Liver (tissue), 3 donors: ENCODE measurements around the gene HOXA1.

Experiments
- EGR1 ChIP-seq, 2 donors: IDR thresholded peaks; 2 replicates each; pipeline ENCODE4 v1.6.1; 2016 to 2018; ENCODE audit warnings: antibody characterized with exemption in 2 of 2, low read depth in 2 of 2
- GABPA ChIP-seq, 2 donors: IDR thresholded peaks in 1 of 2; conservative IDR thresholded peaks in 1 of 2; 2 replicates each; pipeline ENCODE4 v1.6.1; 2016; ENCODE audit warnings: antibody characterized with exemption in 2 of 2, mild to moderate bottlenecking in 1 of 2, moderate library complexity in 1 of 2
- JUND ChIP-seq, 2 donors: IDR thresholded peaks; 2 replicates each; pipeline ENCODE4 v1.6.1; 2016; ENCODE audit warnings: antibody characterized with exemption in 2 of 2
- MAX ChIP-seq: IDR thresholded peaks from 2 replicates; pipeline ENCODE4 v1.6.1; 2016; ENCODE audit warnings: antibody characterized with exemption
- RAD21 ChIP-seq, 2 donors: IDR thresholded peaks; 2 replicates each; pipeline ENCODE4 v1.6.1; 2016; ENCODE audit warnings: antibody characterized with exemption in 2 of 2, mild to moderate bottlenecking in 2 of 2
- REST ChIP-seq: IDR thresholded peaks from 2 replicates; pipeline ENCODE4 v1.6.1; 2016; ENCODE audit warnings: antibody characterized with exemption, mild to moderate bottlenecking
- TAF1 ChIP-seq: conservative IDR thresholded peaks from 2 replicates; pipeline ENCODE4 v1.6.1; 2016; ENCODE audit warnings: antibody characterized with exemption, mild to moderate bottlenecking
- TF ChIP-seq, protein P1 (sequence below): fragments of 150-350 bp; IDR thresholded peaks from 2 replicates; pipeline ENCODE4 v1.5.1; 2017; ENCODE audit warnings: improper control_type of control experiment, low read depth, low read length; ENCODE audit not compliant: missing input control
- TF ChIP-seq, protein P2 (sequence below): IDR thresholded peaks from 2 replicates; pipeline ENCODE4 v1.6.1; 2016; ENCODE audit warnings: antibody characterized with exemption
- TF ChIP-seq, protein P3 (sequence below): IDR thresholded peaks from 2 replicates; pipeline ENCODE4 v1.6.1; 2016; ENCODE audit warnings: antibody characterized with exemption
- donor health status: healthy.
- donor health status: healthy.

DNA sequence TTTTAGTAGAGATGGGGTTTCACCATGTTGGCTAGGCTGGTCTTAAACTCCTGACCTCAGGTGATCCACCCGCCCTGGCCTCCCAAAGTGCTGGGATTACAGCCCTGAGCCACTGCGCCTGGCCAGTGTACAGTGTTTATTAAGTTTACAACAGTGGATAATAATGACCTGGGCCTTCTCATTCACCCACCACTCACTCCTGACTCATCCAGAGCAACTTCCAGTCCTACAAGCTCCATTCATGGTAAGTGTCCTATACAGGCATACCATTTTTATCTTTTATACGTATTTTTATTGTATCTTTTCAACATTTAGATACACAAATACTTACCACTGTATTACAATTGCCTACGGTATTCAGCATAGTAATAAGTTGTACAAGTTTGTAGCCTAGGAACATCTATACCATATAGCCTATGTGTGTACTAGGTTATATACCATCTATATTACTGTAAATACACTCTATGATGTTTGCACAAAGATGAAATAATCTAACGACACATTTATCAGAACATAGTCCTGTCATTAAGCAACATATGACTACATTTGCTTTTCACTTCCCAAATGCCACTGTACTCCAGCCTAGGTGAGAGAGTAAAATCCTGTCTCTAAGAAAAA, 17.1 kb downstream of the HOXA1 start:
- TF ChIP-seq MAX (no peak), REST (no peak), GABPA (IDR thresholded peaks at IDR 0.05 in 1 of 2, conservative IDR thresholded peaks at IDR 0.05 in 1 of 2) (no peak), EGR1 (IDR thresholded peaks at IDR 0.05; ENCODE audit: low read depth in 2 of 2) (no peak), RAD21 (IDR thresholded peaks at IDR 0.05) (no peak), TAF1 (no peak), JUND (IDR thresholded peaks at IDR 0.05) (no peak)
- TF ChIP-seq, protein P1, sequence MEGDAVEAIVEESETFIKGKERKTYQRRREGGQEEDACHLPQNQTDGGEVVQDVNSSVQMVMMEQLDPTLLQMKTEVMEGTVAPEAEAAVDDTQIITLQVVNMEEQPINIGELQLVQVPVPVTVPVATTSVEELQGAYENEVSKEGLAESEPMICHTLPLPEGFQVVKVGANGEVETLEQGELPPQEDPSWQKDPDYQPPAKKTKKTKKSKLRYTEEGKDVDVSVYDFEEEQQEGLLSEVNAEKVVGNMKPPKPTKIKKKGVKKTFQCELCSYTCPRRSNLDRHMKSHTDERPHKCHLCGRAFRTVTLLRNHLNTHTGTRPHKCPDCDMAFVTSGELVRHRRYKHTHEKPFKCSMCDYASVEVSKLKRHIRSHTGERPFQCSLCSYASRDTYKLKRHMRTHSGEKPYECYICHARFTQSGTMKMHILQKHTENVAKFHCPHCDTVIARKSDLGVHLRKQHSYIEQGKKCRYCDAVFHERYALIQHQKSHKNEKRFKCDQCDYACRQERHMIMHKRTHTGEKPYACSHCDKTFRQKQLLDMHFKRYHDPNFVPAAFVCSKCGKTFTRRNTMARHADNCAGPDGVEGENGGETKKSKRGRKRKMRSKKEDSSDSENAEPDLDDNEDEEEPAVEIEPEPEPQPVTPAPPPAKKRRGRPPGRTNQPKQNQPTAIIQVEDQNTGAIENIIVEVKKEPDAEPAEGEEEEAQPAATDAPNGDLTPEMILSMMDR: no peak
- TF ChIP-seq, protein P2, sequence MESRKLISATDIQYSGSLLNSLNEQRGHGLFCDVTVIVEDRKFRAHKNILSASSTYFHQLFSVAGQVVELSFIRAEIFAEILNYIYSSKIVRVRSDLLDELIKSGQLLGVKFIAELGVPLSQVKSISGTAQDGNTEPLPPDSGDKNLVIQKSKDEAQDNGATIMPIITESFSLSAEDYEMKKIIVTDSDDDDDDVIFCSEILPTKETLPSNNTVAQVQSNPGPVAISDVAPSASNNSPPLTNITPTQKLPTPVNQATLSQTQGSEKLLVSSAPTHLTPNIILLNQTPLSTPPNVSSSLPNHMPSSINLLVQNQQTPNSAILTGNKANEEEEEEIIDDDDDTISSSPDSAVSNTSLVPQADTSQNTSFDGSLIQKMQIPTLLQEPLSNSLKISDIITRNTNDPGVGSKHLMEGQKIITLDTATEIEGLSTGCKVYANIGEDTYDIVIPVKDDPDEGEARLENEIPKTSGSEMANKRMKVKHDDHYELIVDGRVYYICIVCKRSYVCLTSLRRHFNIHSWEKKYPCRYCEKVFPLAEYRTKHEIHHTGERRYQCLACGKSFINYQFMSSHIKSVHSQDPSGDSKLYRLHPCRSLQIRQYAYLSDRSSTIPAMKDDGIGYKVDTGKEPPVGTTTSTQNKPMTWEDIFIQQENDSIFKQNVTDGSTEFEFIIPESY: no peak
- TF ChIP-seq, protein P3, sequence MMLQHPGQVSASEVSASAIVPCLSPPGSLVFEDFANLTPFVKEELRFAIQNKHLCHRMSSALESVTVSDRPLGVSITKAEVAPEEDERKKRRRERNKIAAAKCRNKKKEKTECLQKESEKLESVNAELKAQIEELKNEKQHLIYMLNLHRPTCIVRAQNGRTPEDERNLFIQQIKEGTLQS: no peak
